ENCODE results near the gene CFAP45.

The CFAP45 gene

GRCh38 chr1:159936273-159936904, 36.4 kb upstream of the CFAP45 start:
- DNase-seq (ENCODE audit: low read depth, low spot score), result peak; percentile 64

- DNase-seq (ENCODE audit: low read depth, low spot score), result no peak
Measured at GRCh38 chr1:159935719-159936272, 35.8 kb upstream of the CFAP45 start.

GRCh38 chr1:159935305-159935704, 35.3 kb upstream of the CFAP45 start:
- no peak for DNase-seq (ENCODE audit: low read depth, low spot score)

- DNase-seq (ENCODE audit: low read depth, low spot score), result no peak
Measured at GRCh38 chr1:159934136-159935039, 34.4 kb upstream of the CFAP45 start.

- DNase-seq (ENCODE audit: low read depth, low spot score), result no peak
Measured at GRCh38 chr1:159933347-159933746, 33.4 kb upstream of the CFAP45 start.

- DNase-seq (ENCODE audit: low read depth, low spot score), result no peak
Measured at GRCh38 chr1:159932296-159933285, 32.6 kb upstream of the CFAP45 start.

GRCh38 chr1:159931795-159932173, 31.8 kb upstream of the CFAP45 start:
- DNase-seq (ENCODE audit: low read depth, low spot score), result no peak

GRCh38 chr1:159931101-159931794, 31.3 kb upstream of the CFAP45 start:
- DNase-seq (ENCODE audit: low read depth, low spot score), result no peak

GRCh38 chr1:159930634-159931033, 30.7 kb upstream of the CFAP45 start:
- DNase-seq (ENCODE audit: low read depth, low spot score), result no peak

GRCh38 chr1:159930216-159930615, 30.3 kb upstream of the CFAP45 start:
- no peak for DNase-seq (ENCODE audit: low read depth, low spot score)

- no peak for DNase-seq (ENCODE audit: low read depth, low spot score)
Measured at GRCh38 chr1:159929155-159930051, 29.4 kb upstream of the CFAP45 start.

- no peak for DNase-seq (ENCODE audit: low read depth, low spot score)
Measured at GRCh38 chr1:159928491-159929050, 28.6 kb upstream of the CFAP45 start.

GRCh38 chr1:159927849-159928431, 28.0 kb upstream of the CFAP45 start:
- DNase-seq (ENCODE audit: low read depth, low spot score), result no peak

- DNase-seq (ENCODE audit: low read depth, low spot score), result no peak
Measured at GRCh38 chr1:159927211-159927848, 27.4 kb upstream of the CFAP45 start.

GRCh38 chr1:159925719-159926078, 25.7 kb upstream of the CFAP45 start:
- DNase-seq (ENCODE audit: low read depth, low spot score), result no peak

- peak; percentile 83 for DNase-seq (ENCODE audit: low read depth, low spot score)
Measured at GRCh38 chr1:159924791-159925718, 25.1 kb upstream of the CFAP45 start, which contains the start of gene TAGLN2. Gene TAGLN2 (minus strand): TSS chr1:159925507. CDS start chr1:159920509, 4,998 bp downstream.

GRCh38 chr1:159924025-159924790, 24.2 kb upstream of the CFAP45 start:
- DNase-seq (ENCODE audit: low read depth, low spot score), result peak; percentile 12
